Tibial nerve (tissue), 4 donors: Measurements from ENCODE around the gene SEPTIN5.

ENCODE experiments used
- CTCF ChIP-seq, 5 experiments: fragments of 200-600 bp in 3 of 5; fragments of 450-650 bp in 2 of 5; sonication (generic) in 3 of 5; IDR thresholded peaks; one replicate each; pipeline ENCODE4 v1.5.1; 2016 to 2019; ENCODE audit warnings: antibody characterized with exemption in 5 of 5, mild to moderate bottlenecking in 3 of 5, moderate library complexity in 2 of 5
- EP300 ChIP-seq, 2 donors: sonication (generic); formaldehyde crosslinking; IDR thresholded peaks; one replicate each; pipeline ENCODE4 v1.6.1; 2017; ENCODE audit warnings: antibody characterized with exemption in 2 of 2, mild to moderate bottlenecking in 1 of 2
- POLR2A ChIP-seq, 2 donors: fragments of 450-650 bp; IDR thresholded peaks; one replicate each; pipeline ENCODE4 v1.6.1; 2017; ENCODE audit warnings: antibody characterized with exemption in 2 of 2, mild to moderate bottlenecking in 2 of 2, moderate library complexity in 2 of 2

DNA sequence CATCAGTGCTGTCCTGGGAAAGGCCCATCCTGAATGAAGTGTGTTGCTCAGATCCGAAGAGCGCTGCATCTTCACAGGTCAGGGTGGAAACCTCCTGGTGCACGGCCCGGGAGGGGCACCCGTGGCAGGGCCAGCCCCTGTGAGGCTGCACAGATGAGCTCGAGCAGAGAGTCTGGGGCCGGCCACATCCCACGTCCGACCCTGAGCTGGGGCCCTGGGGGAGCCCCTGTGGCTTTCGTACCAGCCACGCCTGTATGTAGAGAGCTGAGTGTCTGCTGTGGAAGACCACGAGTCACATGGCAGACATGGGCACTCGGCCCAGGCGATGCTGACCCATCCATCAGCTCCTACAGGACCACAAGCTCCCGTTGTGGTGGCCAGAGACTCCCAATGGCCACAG lies 24.9 kb upstream of the SEPTIN5 start:
- TF ChIP-seq CTCF (IDR thresholded peaks at IDR 0.05) (no peak), POLR2A (IDR thresholded peaks at IDR 0.05) (no peak), EP300 (IDR thresholded peaks at IDR 0.05) (no peak)
